ENCODE data around the gene CDC5L. TPM values are rescaled to one million over a fixed set of nuclear protein-coding genes. Genes with fewer than 3 reads are reported as not detected.

The CDC5L gene
- total and polyA plus RNA-seq, 9 donors: 18.6 to 28.0 (median 23.9) TPM

DNA sequence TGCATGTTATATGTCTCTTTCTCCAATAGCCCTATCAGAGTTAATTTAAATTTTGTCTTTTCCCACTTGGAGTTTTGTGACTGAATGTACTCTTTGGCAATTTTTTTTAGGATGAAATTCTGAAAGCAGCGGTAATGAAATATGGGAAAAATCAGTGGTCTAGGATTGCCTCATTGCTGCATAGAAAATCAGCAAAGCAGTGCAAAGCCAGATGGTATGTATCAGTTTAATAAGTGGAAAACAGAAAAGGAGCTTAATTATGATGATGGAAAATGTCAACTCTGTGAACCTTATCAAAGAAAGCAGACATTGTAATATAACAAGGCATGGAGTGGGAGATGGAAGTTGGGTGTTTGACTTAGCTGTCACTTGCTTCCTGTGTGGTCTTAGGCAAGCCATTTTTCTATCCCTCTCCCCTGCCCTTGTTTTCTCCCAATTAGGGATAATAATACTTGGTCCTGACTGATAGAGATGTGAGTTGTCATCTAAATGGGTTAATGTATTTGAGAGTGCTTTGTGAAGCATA, 2.7 kb downstream of the CDC5L start:
- H3K4me3 ChIP-seq (ENCODE audit: low read length): no peak overlapping the region
- H3K36me3 ChIP-seq (ENCODE audit: control insufficient read depth, insufficient read depth, low read length): peaks cover 29% of the 10 kb centered on the region
- no peaks in the 10 kb centered on the region for H3K9me3 ChIP-seq (replicated peaks; ENCODE audit: control insufficient read depth, low read depth, low read length)
- no peak overlapping the region for H3K27ac ChIP-seq (ENCODE audit: low read length)
- peaks cover 14% of the 10 kb centered on the region for H3K4me1 ChIP-seq (ENCODE audit: control insufficient read depth, insufficient read depth, low read length)
- H3K27me3 ChIP-seq (ENCODE audit: control insufficient read depth, insufficient read depth, low read length): no peaks in the 10 kb centered on the region
- DNase-seq: no peak
- WGBS (ENCODE audit: insufficient coverage): 100% methylated on average over 1 of the region's 1 CpG

DNA sequence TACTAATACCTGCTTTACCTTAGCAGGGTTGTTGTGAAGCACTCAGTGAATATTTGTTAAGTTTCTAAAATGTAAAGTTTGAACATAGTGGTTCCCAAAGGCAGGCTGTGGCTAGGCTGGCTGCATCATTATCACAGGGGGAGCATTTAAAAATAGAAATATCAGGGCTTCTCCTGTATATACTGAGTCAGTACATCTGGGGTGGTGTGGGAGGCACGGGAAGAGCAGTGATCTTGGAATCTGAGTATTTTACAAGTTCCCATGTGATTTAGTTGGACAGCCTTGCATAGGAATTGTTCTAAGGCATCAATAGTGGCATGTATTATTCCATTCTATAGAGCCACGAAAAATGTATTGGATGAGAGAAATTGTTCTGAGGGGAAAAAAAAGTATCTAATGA, 8.0 kb downstream of the CDC5L start:
- no peaks in the 10 kb centered on the region for H3K27me3 ChIP-seq (ENCODE audit: control insufficient read depth, insufficient read depth, low read length)
- no peaks in the 10 kb centered on the region for H3K4me1 ChIP-seq (ENCODE audit: control insufficient read depth, insufficient read depth, low read length)

DNA sequence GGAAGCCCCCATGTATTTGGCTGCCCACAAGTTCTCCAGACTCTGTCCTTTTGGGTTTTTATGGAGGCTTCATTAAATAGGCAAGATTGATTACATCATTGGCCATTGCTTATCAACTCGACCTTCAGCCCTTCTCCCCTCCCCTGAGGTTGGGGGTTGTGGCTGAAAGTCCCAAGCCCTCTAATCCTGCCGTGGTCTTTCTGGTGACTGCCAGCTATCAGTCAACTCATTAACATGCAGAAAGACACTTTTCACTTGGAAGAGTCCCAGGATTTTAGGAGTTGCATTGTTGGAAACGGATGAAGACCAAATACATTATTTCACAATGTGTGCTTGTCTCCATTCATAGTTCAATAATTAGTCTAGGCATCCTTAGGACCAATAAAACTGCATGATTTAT, 9.5 kb downstream of the CDC5L start:
- no peak overlapping the region for H3K27ac ChIP-seq (ENCODE audit: low read length)
- WGBS (ENCODE audit: insufficient coverage): no CpG with 5 or more reads among the region's 3 CpGs

More for the DNA sequence above, 8.0 kb downstream of the CDC5L start:
- no peak for DNase-seq
- peaks cover 61% of the 10 kb centered on the region for H3K36me3 ChIP-seq (ENCODE audit: control insufficient read depth, insufficient read depth, low read length)
- no peaks in the 10 kb centered on the region for H3K9me3 ChIP-seq (replicated peaks; ENCODE audit: control insufficient read depth, low read depth, low read length)
- H3K27ac ChIP-seq (ENCODE audit: low read length): no peak overlapping the region
- no peak overlapping the region for H3K4me3 ChIP-seq (ENCODE audit: low read length)
- WGBS (ENCODE audit: insufficient coverage): no CpG with 5 or more reads among the region's 2 CpGs

DNA sequence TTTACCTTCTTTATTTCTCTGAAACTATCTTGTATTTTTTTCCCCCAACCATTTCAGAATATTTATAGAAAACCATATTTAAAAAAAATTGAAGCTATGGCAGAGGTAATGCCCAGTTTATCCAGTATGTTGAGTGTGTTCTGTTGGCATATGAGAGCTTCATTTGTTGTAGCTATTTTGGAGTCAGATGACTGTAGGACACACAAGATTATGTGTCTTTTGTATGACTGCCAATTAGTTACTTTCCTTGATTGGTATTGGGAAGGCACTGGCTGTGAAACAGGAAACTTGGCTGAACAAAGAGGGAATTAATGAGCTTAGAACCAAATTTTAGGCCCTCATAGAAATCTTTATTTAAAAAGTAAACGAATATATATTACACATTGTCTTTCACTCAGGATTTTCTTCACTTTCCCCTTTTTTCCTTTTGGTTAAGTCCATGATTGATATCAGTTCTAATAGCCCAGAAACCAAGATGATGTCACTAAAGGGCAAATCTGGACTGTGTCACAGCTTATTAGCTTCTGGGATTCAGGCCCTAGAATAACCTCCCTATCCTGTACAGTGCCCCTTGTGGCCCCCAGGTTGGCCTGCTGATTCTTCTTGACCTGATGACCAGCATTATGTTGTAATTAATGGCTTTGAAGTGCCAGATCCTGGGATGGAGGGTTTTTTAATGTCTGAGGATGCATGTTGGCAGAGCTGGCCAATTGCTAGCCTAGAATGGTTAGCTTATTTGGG, 10.1 kb downstream of the CDC5L start:
- no peak for DNase-seq
- Histone ChIP-seq H3K27ac (ENCODE audit: low read length) (no peak overlapping the region), H3K4me1 (ENCODE audit: control insufficient read depth, insufficient read depth, low read length) (no peaks in the 10 kb centered on the region), H3K36me3 (ENCODE audit: control insufficient read depth, insufficient read depth, low read length) (peaks cover 60% of the 10 kb centered on the region), H3K9me3 (replicated peaks; ENCODE audit: control insufficient read depth, low read depth, low read length) (no peaks in the 10 kb centered on the region), H3K4me3 (ENCODE audit: low read length) (no peak overlapping the region), H3K27me3 (ENCODE audit: control insufficient read depth, insufficient read depth, low read length) (no peaks in the 10 kb centered on the region)
- no CpG with 5 or more reads among the region's 1 CpG for WGBS (ENCODE audit: insufficient coverage)

More for the DNA sequence above, 9.5 kb downstream of the CDC5L start:
- Histone ChIP-seq H3K4me3 (ENCODE audit: low read length) (no peak overlapping the region), H3K36me3 (ENCODE audit: control insufficient read depth, insufficient read depth, low read length) (peaks cover 63% of the 10 kb centered on the region), H3K27me3 (ENCODE audit: control insufficient read depth, insufficient read depth, low read length) (no peaks in the 10 kb centered on the region), H3K4me1 (ENCODE audit: control insufficient read depth, insufficient read depth, low read length) (no peaks in the 10 kb centered on the region), H3K9me3 (replicated peaks; ENCODE audit: control insufficient read depth, low read depth, low read length) (no peaks in the 10 kb centered on the region)
- no peak for DNase-seq

DNA sequence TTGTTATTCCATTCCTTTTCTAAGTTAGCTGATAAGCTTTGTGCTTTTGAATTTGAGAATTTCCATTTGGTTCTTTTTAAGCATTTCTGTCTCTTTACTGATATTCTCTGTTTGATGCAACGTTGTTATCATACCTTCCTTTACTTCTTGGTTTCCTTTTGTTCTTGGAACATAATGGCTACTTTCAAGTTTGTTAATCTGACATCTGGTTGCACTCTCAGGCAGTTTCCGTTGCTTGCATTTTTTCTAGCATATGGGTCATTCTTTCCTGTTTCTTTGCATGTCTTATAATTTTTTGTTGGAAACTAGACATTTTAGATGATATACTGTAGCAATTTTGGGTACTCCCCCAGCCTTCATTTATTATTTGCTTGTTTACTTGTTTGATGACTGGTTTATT, 12.5 kb downstream of the CDC5L start:
- Histone ChIP-seq H3K36me3 (ENCODE audit: control insufficient read depth, insufficient read depth, low read length) (peaks cover 54% of the 10 kb centered on the region), H3K9me3 (replicated peaks; ENCODE audit: control insufficient read depth, low read depth, low read length) (no peaks in the 10 kb centered on the region), H3K27ac (ENCODE audit: low read length) (no peak overlapping the region), H3K27me3 (ENCODE audit: control insufficient read depth, insufficient read depth, low read length) (no peaks in the 10 kb centered on the region), H3K4me1 (ENCODE audit: control insufficient read depth, insufficient read depth, low read length) (no peaks in the 10 kb centered on the region), H3K4me3 (ENCODE audit: low read length) (no peak overlapping the region)
- no peak for DNase-seq
- no CpG with 5 or more reads among the region's 2 CpGs for WGBS (ENCODE audit: insufficient coverage)

DNA sequence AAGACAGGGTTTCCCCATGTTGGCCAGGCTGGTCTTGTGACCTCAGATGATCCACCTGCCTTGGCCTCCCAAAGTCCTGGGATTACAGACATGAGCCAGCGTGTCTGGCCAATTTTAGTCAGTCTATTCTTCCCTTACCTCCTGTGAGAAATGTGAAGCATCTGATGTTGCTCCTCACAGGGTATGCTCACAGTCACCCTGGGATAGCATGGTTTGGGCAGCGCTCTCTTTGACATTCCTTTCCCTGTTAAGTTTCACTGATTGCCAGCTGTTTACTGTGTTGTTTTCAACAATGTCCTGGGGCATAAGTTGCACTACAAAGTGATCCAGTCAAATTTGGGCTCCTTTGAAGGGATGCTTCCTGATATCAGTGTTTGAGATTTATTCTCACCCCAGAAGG, 13.1 kb downstream of the CDC5L start:
- H3K9me3 ChIP-seq (replicated peaks; ENCODE audit: control insufficient read depth, low read depth, low read length): no peaks in the 10 kb centered on the region
- 100% methylated on average over 2 of the region's 2 CpGs for WGBS (ENCODE audit: insufficient coverage)
- no peaks in the 10 kb centered on the region for H3K27me3 ChIP-seq (ENCODE audit: control insufficient read depth, insufficient read depth, low read length)
- no peak overlapping the region for H3K27ac ChIP-seq (ENCODE audit: low read length)
- H3K4me1 ChIP-seq (ENCODE audit: control insufficient read depth, insufficient read depth, low read length): no peaks in the 10 kb centered on the region
- DNase-seq: no peak
- H3K36me3 ChIP-seq (ENCODE audit: control insufficient read depth, insufficient read depth, low read length): peaks cover 49% of the 10 kb centered on the region
- H3K4me3 ChIP-seq (ENCODE audit: low read length): no peak overlapping the region

DNA sequence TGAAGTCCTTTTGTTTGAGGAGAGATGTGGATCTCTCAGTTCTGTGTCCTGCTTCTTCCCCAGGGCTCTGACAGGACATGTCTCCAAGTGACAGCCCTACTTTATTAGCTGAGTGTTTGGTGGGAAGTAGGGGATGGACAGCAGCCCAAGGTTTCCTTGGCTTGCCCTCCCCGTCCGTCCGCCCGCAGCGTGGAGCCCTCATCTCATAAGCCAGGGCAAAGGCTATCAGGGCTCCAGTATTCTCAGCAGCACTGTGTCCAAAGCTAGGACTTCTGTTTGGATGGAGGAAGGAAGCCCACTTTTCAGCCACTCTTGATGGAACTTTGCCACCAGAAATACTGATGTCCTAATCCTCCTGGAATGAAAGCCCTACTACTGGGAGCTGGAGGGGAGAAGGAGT, 13.6 kb downstream of the CDC5L start:
- H3K36me3 ChIP-seq (ENCODE audit: control insufficient read depth, insufficient read depth, low read length): peaks cover 46% of the 10 kb centered on the region
- WGBS (ENCODE audit: insufficient coverage): 91% methylated on average over 4 of the region's 5 CpGs

DNA sequence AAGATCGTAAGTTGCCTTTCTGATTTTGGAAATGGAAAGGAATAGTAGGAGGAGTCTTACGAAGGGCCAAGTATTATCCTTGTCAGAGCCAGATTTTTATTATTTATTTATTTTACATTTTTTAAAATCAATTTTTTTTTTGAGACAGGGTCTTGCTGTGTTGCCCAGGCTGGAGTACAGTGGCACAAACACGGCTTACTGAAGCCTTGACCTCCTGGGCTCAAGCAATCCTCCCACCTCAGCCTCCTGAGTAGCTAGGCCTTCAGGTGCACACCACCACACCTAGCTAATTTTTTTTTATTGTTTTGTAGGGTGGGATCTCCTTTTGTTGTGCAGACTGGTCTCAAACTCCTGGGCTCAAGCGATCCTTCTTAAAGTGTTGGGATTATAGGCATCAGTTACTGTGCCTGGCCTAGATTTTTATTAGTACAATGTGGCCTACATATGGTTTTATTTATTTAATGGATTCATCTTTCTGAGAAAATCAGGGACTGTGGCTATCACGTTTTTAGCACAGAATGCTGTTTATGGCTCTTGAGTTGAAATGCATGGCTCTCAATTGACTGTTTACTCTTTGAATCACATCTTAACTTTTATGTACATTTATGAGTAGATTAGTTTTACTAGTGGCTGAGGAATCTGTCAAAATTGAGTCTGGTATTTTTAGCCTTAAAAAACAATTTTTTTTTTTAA, 16.7 kb downstream of the CDC5L start:
- Histone ChIP-seq H3K36me3 (ENCODE audit: control insufficient read depth, insufficient read depth, low read length) (peaks cover 46% of the 10 kb centered on the region), H3K9me3 (replicated peaks; ENCODE audit: control insufficient read depth, low read depth, low read length) (no peaks in the 10 kb centered on the region), H3K4me3 (ENCODE audit: low read length) (no peak overlapping the region), H3K4me1 (ENCODE audit: control insufficient read depth, insufficient read depth, low read length) (no peaks in the 10 kb centered on the region), H3K27me3 (ENCODE audit: control insufficient read depth, insufficient read depth, low read length) (no peaks in the 10 kb centered on the region), H3K27ac (ENCODE audit: low read length) (no peak overlapping the region)
- no CpG with 5 or more reads among the region's 5 CpGs for WGBS (ENCODE audit: insufficient coverage)
- no peak for DNase-seq

More for the DNA sequence above, 13.6 kb downstream of the CDC5L start:
- Histone ChIP-seq H3K27ac (ENCODE audit: low read length) (no peak overlapping the region), H3K4me1 (ENCODE audit: control insufficient read depth, insufficient read depth, low read length) (no peaks in the 10 kb centered on the region), H3K9me3 (replicated peaks; ENCODE audit: control insufficient read depth, low read depth, low read length) (no peaks in the 10 kb centered on the region), H3K27me3 (ENCODE audit: control insufficient read depth, insufficient read depth, low read length) (no peaks in the 10 kb centered on the region), H3K4me3 (ENCODE audit: low read length) (no peak overlapping the region)
- DNase-seq: no peak

DNA sequence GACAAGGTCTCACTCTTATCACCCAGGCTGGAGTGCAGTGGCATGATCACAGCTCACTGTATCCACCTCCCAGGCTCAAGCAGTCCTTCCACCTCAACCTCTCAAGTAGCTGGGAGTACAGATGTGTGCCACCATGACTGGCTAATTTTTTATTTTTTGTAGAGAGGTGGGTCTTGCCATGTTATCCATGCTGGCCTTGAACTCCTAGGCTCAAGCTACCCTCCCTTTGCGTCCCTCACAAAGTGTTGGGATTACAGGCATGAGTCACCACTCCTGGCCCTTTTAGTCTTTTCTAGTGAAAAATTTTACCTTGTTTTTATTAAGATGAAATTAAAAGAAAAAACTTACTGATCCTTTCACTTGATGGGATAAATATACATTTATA, 17.2 kb downstream of the CDC5L start:
- no CpG with 5 or more reads among the region's 1 CpG for WGBS (ENCODE audit: insufficient coverage)
- no peaks in the 10 kb centered on the region for H3K4me1 ChIP-seq (ENCODE audit: control insufficient read depth, insufficient read depth, low read length)
- H3K9me3 ChIP-seq (replicated peaks; ENCODE audit: control insufficient read depth, low read depth, low read length): no peaks in the 10 kb centered on the region
- H3K27me3 ChIP-seq (ENCODE audit: control insufficient read depth, insufficient read depth, low read length): no peaks in the 10 kb centered on the region
- H3K4me3 ChIP-seq (ENCODE audit: low read length): no peak overlapping the region
- no peak overlapping the region for H3K27ac ChIP-seq (ENCODE audit: low read length)
- peaks cover 46% of the 10 kb centered on the region for H3K36me3 ChIP-seq (ENCODE audit: control insufficient read depth, insufficient read depth, low read length)
- DNase-seq: no peak

DNA sequence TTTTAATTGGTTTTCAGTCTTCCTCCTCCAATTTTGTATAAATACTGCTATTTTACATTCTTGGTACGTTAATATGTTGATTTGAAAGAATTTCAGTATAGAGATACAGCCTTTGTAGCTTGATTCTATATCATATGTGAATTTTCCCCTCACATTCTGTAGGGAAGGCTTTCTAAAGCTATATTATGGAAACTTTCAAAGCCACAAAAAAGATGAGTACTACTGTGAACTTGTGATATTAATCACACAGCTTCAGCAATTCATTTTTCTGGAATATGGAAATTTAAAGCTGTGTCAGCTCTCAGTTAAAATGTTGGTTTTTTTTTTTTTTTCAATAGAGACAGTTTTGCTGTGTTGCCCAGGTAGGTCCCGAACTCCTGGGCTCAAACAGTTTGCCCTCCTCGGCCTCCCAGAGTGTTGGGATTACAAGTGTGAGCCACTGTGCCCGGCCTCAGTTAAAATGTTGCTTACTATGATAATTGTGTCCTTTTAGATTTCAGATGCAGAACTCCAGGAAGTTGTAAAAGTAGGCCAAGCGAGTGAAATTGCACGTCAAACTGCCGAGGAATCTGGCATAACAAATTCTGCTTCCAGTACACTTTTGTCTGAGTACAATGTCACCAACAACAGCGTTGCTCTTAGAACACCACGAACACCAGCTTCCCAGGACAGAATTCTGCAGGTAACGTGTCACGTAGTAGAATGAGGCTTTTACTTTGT, 20.6 kb downstream of the CDC5L start:
- 98% methylated on average over 6 of the region's 11 CpGs for WGBS (ENCODE audit: insufficient coverage)
- H3K36me3 ChIP-seq (ENCODE audit: control insufficient read depth, insufficient read depth, low read length): peaks cover 43% of the 10 kb centered on the region

More for the DNA sequence above, 20.6 kb downstream of the CDC5L start:
- no peak for DNase-seq
- Histone ChIP-seq H3K27me3 (ENCODE audit: control insufficient read depth, insufficient read depth, low read length) (no peaks in the 10 kb centered on the region), H3K9me3 (replicated peaks; ENCODE audit: control insufficient read depth, low read depth, low read length) (no peaks in the 10 kb centered on the region), H3K4me1 (ENCODE audit: control insufficient read depth, insufficient read depth, low read length) (no peaks in the 10 kb centered on the region), H3K27ac (ENCODE audit: low read length) (no peak overlapping the region), H3K4me3 (ENCODE audit: low read length) (no peak overlapping the region)

All from muscle of leg (tissue), 11 donors.